HG03139 (cell line): ENCODE results near the gene NUBPL.

Experiments used
- ATAC-seq: cut with Tn5 transposase; IDR thresholded peaks from one replicate; pipeline ENCODE4 v1.9.1; 2021; ENCODE audit not compliant: unreplicated experiment

Gene NUBPL

DNA sequence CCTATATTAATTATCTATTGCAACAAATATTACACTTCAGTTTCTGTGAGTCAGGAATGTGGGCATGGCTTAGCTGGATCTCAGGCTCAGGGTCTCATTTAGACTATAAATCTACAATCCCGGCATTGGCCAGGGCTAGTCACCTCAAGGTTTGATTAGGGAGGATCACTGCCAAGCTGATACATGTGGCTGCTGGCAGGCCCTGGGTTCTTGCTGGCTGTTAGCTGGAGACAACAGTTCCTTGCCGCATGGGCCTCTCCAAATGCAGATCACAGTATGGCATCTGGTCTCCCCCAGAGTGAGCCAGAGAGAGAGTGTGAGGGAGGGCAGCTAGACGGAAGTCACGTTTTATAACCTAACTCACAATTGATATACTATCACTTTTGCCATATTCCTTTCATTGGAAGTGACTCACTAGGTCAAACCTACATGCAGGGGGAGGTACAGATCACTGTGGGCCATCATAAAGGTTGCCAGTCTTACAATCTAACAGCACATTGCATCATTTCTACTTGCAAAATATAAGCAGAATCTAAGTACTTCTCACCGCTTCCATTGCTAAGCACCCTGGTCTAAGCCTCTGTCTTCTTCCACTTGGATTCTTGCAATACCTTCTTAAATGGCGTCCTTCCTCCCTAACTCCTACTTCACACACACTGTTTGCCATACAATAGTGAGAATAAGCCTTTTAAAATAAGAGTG lies 341.9 kb downstream of the NUBPL start:
- no peak for ATAC-seq

DNA sequence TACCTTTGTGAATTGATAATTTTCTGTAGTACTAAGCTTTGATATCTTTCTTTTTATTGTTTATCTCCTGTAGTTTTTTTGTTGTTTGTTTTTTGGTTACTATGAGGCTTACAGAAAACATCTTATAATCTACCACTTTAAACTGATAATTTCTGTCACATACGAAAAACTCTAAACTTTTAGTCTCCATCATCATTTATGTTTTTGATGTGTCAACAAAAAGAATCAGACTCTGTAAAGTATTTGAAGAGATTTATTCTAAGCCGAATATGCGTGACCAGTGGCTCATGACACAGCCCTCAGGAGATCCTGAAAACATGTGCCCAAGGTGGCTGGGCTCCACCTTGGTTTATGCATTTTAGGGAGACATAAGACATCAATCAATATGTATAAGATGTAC lies 348.8 kb downstream of the NUBPL start:
- no peak for ATAC-seq
